Heart left ventricle (tissue), 13 donors: ENCODE measurements around the gene SULF2.

Experiments used
- CTCF ChIP-seq, 12 donors: fragments of 200-600 bp; sonication (generic) in 4 of 12; IDR thresholded peaks; one replicate each; pipeline versions ENCODE4 v1.5.0 to v1.8.0; 2018 to 2022; ENCODE audit warnings: antibody characterized with exemption in 12 of 12, mild to moderate bottlenecking in 5 of 12
- POLR2A ChIP-seq, 2 donors: fragments of 450-650 bp; IDR thresholded peaks; one replicate each; pipeline ENCODE4 v1.6.1; 2017; ENCODE audit warnings: antibody characterized with exemption in 2 of 2, mild to moderate bottlenecking in 2 of 2, moderate library complexity in 2 of 2
- donor health status: ischemic (EF 13 %, LVEDD 7.1; RV severe dilation, severe dysfunction).
- donor health status: DM: no; HTN: yes; CAD: no.
- donor health status: DM: no; HTN: no; CAD: no.
- donor health status: ischemic (EF 25% LVEDD 6.9; RV normal size, moderate dysfunction).
- donor health status: ischemic (EF 25% LVEDD 5.7; RV mildly dilated, moderate dysfunction).
- donor health status: ischemic (EF 35%, LVEDD 5.7; RV mildly dilated, moderate dysfunction).
- donor health status: nonischemic (EF 11% LVEDD 7.7; RV severe dilation, severe dysfunction).
- donor health status: DM: yes; HTN: yes; CAD: no.
- donor health status: PGD.
- donor health status: ischemic (EF 29% LVEDD 5.4; RV normal size, mild dysfunction).
- donor health status: nonischemic (EF 23%, LVEDD 6.1; RV moderate dilation, normal function).

GRCh38 chr20:47818466-47818865, 33.2 kb upstream of the SULF2 start:
- no peak for TF ChIP-seq CTCF (IDR thresholded peaks at IDR 0.05)
- no peak for TF ChIP-seq POLR2A (IDR thresholded peaks at IDR 0.05)
